ENCODE results near the gene ADAM8.
A peak's percentile ranks its signal among the peaks of the same experiment; 100 is the strongest.

Gene ADAM8

GRCh38 chr10:133308421-133309099 lies 31.9 kb upstream of the ADAM8 start, which contains the start of the genes TUBGCP2 and ZNF511:
Gene TUBGCP2 (minus strand): TSS chr10:133308872. CDS start chr10:133302941, 5,931 bp downstream.
Gene ZNF511 (plus strand): TSS chr10:133308914. CDS start chr10:133308944, 30 bp downstream.
- peak; percentile 84 for DNase-seq (ENCODE audit: low read depth)

DNA sequence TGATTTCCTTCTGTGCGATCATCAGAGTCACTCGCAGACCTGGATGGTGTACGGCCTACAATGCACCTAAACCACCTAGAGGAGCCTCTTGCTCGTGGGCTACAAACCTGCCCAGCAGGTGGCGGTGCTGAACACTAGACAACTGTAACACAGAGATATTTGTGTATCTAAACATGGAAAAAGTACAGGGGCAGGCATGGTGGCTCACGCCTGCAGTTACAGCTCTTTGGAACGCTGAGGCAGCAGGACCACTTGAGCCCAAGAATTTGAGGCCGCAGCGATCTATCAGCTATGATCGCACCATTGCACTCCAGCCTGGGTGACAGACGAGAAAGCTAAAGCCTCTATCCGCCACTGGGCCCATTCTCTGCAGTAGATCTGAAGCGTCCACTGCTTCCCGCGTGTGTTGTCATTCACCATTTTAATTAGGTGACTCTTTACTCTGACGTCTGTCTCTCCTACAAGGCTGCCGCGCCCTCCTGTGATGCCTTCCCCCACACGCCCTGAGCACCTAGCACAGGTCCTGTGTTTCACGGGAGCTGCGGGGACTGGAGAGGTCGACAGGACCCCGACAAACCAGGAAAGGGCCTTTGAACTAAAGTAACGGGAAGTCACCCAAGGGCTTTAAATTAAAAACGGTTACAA lies 31.2 kb upstream of the ADAM8 start:
- peak; percentile 76 for DNase-seq (ENCODE audit: low read depth)

GRCh38 chr10:133306941-133307379 lies 30.3 kb upstream of the ADAM8 start:
- no peak for DNase-seq (ENCODE audit: low read depth)

DNA sequence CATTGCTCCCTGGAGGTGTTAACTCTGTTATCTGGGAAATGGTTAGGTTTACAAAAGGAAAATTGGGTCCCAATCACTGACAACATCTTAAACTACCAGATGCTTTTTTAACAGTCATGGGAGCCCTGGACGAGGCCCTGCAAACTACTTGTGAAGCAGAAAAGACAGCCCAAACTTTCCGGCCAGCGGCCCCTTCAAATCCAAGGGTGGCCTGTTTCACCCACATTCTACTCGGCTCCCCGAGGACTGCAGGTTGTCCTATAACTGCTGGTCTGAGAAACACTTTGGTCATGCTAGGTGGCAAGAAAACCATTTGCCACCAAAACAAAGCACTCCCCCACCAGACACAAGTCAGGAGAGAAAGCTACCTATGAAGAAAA lies 29.4 kb upstream of the ADAM8 start:
- DNase-seq (ENCODE audit: low read depth), result no peak

DNA sequence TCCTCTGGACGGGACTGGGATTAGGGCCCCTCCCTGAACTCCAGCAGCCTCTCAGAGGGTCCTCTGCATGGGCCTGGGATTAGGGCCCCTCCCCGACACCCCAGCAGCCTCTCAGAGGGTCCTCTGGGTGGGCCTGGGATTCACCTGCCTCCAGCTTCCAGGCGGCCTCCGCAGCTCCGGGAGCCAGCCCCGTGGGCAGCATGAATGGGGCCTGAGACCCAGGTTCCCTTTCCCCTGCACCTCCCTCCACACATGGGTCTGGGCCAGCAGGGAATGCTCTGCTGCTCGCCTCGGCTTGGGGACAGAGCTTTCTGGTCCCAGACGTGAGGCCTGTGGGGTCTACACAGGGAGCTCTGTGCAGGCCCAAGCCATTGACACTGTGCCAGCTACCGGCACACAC lies 26.5 kb upstream of the ADAM8 start:
- DNase-seq (ENCODE audit: low read depth), result no peak

GRCh38 chr10:133302230-133302629 lies 25.6 kb upstream of the ADAM8 start:
- DNase-seq (ENCODE audit: low read depth), result no peak

GRCh38 chr10:133299738-133300137 lies 23.1 kb upstream of the ADAM8 start:
- no peak for DNase-seq (ENCODE audit: low read depth)

GRCh38 chr10:133299224-133299623 lies 22.6 kb upstream of the ADAM8 start:
- no peak for DNase-seq (ENCODE audit: low read depth)

GRCh38 chr10:133298466-133298865 lies 21.8 kb upstream of the ADAM8 start:
- DNase-seq (ENCODE audit: low read depth), result no peak

DNA sequence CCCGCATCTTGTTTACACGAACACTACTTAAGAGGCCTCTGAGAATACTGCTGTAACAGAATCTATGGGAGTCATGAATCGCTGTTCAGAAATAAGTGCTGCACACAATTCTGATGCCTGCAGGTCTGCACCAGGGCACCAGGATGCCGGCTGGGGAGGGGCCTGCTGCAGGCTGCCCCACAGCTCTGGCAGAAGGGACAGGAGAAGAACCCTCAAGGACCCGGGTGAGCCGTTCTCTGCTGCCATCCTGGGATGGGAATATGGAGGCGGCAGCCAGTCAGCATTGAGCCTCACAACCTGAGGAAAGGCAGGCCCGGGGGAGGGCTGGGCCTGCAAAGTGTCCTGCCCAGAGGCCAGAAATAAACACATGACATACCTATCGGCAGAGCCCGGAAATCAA lies 20.8 kb upstream of the ADAM8 start:
- no peak for DNase-seq (ENCODE audit: low read depth)

DNA sequence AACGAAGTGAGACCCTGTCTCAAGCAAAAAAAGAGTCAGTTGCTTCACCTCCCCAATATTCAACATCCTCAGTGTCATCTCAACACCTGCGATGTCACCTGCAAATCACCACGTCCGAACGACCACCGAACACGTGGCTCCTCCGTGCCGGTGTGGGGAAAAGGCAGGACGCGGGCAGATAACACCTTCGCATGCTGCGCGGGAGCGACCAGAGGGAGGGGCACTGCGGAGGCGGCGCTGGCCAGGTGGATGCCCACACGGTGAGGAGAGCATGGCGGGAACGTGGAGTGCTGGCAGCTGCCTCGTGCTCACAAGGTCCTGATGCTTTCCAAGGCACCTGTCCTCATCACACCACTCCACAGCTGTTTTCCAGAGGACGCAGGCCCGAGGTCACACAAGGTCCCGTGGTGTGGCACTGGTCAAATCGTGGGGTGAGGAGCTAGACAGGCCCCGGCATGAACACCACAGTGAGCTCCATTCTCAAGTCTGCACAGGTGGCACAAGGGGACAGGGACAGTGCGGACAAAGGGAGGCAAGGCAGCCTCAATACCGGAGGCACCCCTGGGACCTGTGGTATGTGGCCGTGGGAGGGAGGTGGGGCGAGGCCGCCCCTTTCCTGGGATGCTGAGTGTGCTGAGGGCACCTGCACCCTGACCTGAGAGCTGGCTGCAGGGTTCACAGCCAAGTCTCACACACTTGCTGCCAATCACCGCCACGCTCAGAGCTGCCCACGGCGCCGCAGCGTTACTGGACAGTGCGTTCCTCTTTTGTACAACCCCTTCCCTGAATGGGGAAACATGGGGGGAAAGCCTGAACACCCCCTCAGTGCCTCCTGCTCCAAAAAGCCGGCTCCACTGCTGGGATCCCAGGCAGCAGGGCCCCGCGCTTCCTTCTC lies 19.0 kb upstream of the ADAM8 start:
- no peak for DNase-seq (ENCODE audit: low read depth)

- DNase-seq (ENCODE audit: low read depth), result no peak
Measured at GRCh38 chr10:133294189-133294588, 17.5 kb upstream of the ADAM8 start.

DNA sequence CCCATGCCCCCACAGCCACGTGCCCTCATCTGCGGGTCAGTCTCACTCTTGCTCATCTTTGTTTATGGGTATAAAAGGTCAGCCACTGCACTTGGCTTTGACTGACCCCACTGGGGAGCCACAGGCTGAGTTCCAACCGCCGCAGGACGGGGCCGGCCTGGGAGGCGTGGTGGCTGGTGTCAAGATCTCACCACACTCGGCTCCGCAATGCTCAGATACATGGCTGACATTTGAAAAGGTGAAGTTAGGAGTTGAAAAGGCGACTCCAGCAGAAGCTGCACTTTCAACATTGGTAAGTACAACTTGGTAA lies 17.1 kb upstream of the ADAM8 start:
- DNase-seq (ENCODE audit: low read depth), result no peak

GRCh38 chr10:133292919-133293809 lies 16.5 kb upstream of the ADAM8 start:
- DNase-seq (ENCODE audit: low read depth), result peak; percentile 96

DNA sequence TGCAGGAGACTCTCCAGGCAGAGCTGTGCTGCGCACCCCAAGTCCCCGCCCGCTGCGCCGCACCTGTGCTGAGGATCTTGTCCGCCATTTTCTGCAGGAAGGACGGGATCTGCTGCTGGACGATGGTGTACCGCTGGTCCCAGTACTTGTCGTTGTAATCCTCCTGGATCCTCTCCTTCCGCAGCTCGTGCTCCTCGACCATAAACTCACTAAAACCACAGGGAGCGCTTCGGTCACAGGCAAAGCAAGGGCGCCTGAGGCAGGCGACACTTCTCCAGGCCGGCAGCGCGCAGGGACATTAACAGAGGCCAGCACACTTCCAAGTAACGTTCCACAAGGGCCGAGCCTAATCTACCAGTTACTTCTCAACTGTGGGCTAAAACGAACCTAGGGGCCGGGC lies 13.1 kb upstream of the ADAM8 start:
- DNase-seq (ENCODE audit: low read depth), result no peak

GRCh38 chr10:133287832-133288500 lies 11.3 kb upstream of the ADAM8 start:
- no peak for DNase-seq (ENCODE audit: low read depth)

- no peak for DNase-seq (ENCODE audit: low read depth)
Measured at GRCh38 chr10:133286366-133286765, 9.7 kb upstream of the ADAM8 start.

DNA sequence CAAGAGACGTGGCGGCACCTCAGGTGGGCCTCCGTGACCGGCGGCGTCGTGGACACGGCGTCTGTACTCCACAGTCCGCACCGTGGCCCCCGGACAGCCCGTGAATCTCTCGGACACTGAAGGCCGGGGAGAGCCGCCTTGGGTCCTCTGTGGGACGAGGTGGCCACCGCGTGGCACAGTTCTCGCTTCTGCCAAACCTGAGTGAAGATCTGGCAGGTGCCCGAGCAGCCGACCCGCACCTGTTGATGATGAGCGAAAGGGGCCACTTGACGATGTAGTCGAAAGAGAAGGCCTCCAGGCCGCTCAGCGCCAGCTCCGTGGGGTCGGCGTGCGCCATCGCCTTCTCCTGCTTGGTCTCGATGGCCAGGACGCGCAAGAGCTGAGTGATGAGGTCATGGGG lies 8.5 kb upstream of the ADAM8 start:
- DNase-seq (ENCODE audit: low read depth), result no peak

DNA sequence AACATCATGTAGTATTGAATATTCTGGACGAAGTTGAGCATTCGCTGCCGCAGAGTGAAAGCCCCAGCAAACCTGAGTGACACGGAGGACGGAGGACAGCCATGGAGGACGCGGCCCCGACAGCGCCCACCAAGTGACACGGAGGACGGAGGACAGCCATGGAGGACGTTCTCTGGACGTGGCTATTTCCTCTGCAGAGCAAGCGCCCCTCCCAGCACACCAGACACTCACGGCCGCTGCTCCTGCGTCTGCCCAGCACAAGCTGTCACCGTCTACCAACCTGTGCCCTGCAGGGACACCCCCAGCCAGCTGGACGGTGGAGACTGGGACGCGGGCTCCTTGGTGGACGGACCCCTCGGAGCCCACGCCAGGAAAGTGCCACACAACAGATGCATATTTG lies 7.3 kb upstream of the ADAM8 start:
- no peak for DNase-seq (ENCODE audit: low read depth)

DNA sequence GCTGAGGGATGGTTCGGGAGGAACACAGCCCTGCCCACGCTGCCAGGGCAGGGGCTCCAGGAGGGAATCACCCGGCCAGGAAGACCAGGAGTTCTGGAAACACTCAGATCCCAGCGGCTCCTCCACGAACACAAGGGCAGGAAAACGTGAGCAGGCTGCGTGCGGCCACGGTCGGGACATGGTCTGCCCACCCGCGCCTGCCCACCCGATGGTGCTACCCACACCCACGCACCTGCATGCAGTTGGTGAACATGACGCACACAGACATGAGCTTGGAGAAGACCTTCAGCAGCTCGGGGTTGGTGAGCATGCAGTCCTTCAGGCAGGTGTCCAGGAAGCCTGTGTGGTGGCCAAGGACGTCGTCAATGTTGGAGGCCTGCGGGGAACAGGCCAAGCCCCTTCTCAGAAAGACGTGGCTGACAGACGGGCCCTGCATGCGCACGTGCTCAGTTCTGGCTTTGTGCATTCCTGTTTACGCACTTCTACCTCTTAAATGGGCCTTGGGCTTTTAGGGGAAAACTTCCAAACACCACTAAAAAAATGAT lies 6.2 kb upstream of the ADAM8 start:
- DNase-seq (ENCODE audit: low read depth), result no peak
